ENCODE data around the gene NUP205.

DNA sequence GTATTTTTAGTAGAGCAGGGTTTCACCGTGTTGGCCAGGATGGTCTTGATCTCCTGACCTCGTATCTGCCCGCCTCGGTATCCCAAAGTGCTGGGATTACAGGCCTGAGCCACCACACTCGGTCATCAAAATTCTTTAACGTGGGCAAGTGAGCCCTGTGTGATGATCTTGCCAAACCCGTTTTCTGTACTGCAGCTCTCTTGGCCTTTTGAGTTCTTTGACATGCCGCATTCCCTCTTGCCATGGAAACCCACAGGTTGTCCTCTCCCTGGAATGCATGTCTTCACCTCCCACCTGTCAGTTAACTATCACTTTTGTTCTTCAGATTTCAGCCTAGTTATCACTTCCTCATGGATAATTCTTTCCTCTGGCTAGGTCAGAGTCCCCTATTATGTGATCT, 5.0 kb downstream of the NUP205 start:
- no peak for TF ChIP-seq POLR2AphosphoS5 (IDR thresholded peaks at IDR 0.05)
- TF ChIP-seq, protein P1, sequence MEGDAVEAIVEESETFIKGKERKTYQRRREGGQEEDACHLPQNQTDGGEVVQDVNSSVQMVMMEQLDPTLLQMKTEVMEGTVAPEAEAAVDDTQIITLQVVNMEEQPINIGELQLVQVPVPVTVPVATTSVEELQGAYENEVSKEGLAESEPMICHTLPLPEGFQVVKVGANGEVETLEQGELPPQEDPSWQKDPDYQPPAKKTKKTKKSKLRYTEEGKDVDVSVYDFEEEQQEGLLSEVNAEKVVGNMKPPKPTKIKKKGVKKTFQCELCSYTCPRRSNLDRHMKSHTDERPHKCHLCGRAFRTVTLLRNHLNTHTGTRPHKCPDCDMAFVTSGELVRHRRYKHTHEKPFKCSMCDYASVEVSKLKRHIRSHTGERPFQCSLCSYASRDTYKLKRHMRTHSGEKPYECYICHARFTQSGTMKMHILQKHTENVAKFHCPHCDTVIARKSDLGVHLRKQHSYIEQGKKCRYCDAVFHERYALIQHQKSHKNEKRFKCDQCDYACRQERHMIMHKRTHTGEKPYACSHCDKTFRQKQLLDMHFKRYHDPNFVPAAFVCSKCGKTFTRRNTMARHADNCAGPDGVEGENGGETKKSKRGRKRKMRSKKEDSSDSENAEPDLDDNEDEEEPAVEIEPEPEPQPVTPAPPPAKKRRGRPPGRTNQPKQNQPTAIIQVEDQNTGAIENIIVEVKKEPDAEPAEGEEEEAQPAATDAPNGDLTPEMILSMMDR (IDR thresholded peaks at IDR 0.05), result no peak
- no peak for TF ChIP-seq POLR2A (IDR thresholded peaks at IDR 0.05)
- TF ChIP-seq EP300 (IDR thresholded peaks at IDR 0.05), result no peak
